ENCODE results near the gene ADAM15.

The ADAM15 gene

GRCh38 chr1:155107309-155108264 lies 56.5 kb downstream of the ADAM15 start:
- no peak for TF ChIP-seq CTCF (IDR thresholded peaks at IDR 0.05)
- Histone ChIP-seq H3K27me3 (ENCODE audit: control insufficient read depth, insufficient read depth, low read length) (no peaks in the 10 kb centered on the region), H3K27ac (no peak overlapping the region), H3K79me2 (no peaks in the 10 kb centered on the region), H3K4me3 (ENCODE audit: low read depth, low read length) (no peak overlapping the region), H3K4me2 (ENCODE audit: low read length) (no peak overlapping the region), H3K4me1 (no peaks in the 10 kb centered on the region), H2AFZ (no peak overlapping the region), H3K36me3 (ENCODE audit: control insufficient read depth, insufficient read depth, low read length) (no peaks in the 10 kb centered on the region), H3K9ac (no peak overlapping the region), H3K9me3 (ENCODE audit: control insufficient read depth, low read length) (no peaks in the 10 kb centered on the region)

GRCh38 chr1:155108296-155108695 lies 57.2 kb downstream of the ADAM15 start:
- H3K4me3 ChIP-seq (ENCODE audit: low read depth, low read length) = no peak overlapping the region
- no peaks in the 10 kb centered on the region for H3K27me3 ChIP-seq (ENCODE audit: control insufficient read depth, insufficient read depth, low read length)
- no peaks in the 10 kb centered on the region for H3K79me2 ChIP-seq
- no peak overlapping the region for H2AFZ ChIP-seq
- no peaks in the 10 kb centered on the region for H3K9me3 ChIP-seq (ENCODE audit: control insufficient read depth, low read length)
- no peak overlapping the region for H3K27ac ChIP-seq
- no peak overlapping the region for H3K9ac ChIP-seq
- TF ChIP-seq CTCF (IDR thresholded peaks at IDR 0.05) = no peak
- no peaks in the 10 kb centered on the region for H3K36me3 ChIP-seq (ENCODE audit: control insufficient read depth, insufficient read depth, low read length)
- H3K4me1 ChIP-seq = no peaks in the 10 kb centered on the region
- H3K4me2 ChIP-seq (ENCODE audit: low read length) = no peak overlapping the region

GRCh38 chr1:155110381-155110780 lies 59.3 kb downstream of the ADAM15 start:
- Histone ChIP-seq H3K4me2 (ENCODE audit: low read length) (no peak overlapping the region), H3K27me3 (ENCODE audit: control insufficient read depth, insufficient read depth, low read length) (no peaks in the 10 kb centered on the region), H3K36me3 (ENCODE audit: control insufficient read depth, insufficient read depth, low read length) (no peaks in the 10 kb centered on the region), H3K9me3 (ENCODE audit: control insufficient read depth, low read length) (no peaks in the 10 kb centered on the region), H3K27ac (no peak overlapping the region), H3K9ac (no peak overlapping the region), H3K4me1 (no peaks in the 10 kb centered on the region), H3K79me2 (no peaks in the 10 kb centered on the region), H3K4me3 (ENCODE audit: low read depth, low read length) (no peak overlapping the region), H2AFZ (no peak overlapping the region)
- TF ChIP-seq CTCF (IDR thresholded peaks at IDR 0.05) = no peak

GRCh38 chr1:155110826-155111225 lies 59.7 kb downstream of the ADAM15 start:
- Histone ChIP-seq H3K4me3 (ENCODE audit: low read depth, low read length) (no peak overlapping the region), H2AFZ (no peak overlapping the region), H3K9ac (no peak overlapping the region), H3K79me2 (no peaks in the 10 kb centered on the region), H3K4me2 (ENCODE audit: low read length) (no peak overlapping the region), H3K36me3 (ENCODE audit: control insufficient read depth, insufficient read depth, low read length) (no peaks in the 10 kb centered on the region), H3K27ac (no peak overlapping the region), H3K9me3 (ENCODE audit: control insufficient read depth, low read length) (no peaks in the 10 kb centered on the region), H3K4me1 (no peaks in the 10 kb centered on the region), H3K27me3 (ENCODE audit: control insufficient read depth, insufficient read depth, low read length) (no peaks in the 10 kb centered on the region)
- TF ChIP-seq CTCF (IDR thresholded peaks at IDR 0.05) = no peak
